ENCODE results near the gene TFB1M. TPM values are rescaled to one million over a fixed set of nuclear protein-coding genes. Genes with fewer than 3 reads are reported as not detected.

TFB1M gene
- total RNA-seq, 1 donor from 2014 or later = 19.1 TPM

- no peak overlapping the region for H3K4me3 Mint-ChIP-seq (ENCODE audit: unreplicated experiment)
- peaks cover 23% of the 10 kb centered on the region for H3K4me1 Mint-ChIP-seq (ENCODE audit: unreplicated experiment)
- H3K27ac Mint-ChIP-seq (ENCODE audit: unreplicated experiment) = no peak overlapping the region
- H3K27me3 Mint-ChIP-seq (ENCODE audit: unreplicated experiment) = no peaks in the 10 kb centered on the region
- peaks cover 7% of the 10 kb centered on the region for H3K36me3 Mint-ChIP-seq (ENCODE audit: unreplicated experiment)
- no peak for TF ChIP-seq CTCF (IDR thresholded peaks at IDR 0.05)
- peaks cover 5% of the 10 kb centered on the region for H3K9me3 Mint-ChIP-seq (ENCODE audit: unreplicated experiment)
- no peak for DNase-seq (ENCODE audit: extremely low spot score, unreplicated experiment)
Observed at GRCh38 chr6:155240905-155241600, 73.2 kb downstream of the TFB1M start.

- no peak for TF ChIP-seq CTCF (IDR thresholded peaks at IDR 0.05)
- Mint-ChIP-seq H3K27ac (ENCODE audit: unreplicated experiment) (no peak overlapping the region), H3K4me1 (ENCODE audit: unreplicated experiment) (peaks cover 11% of the 10 kb centered on the region), H3K4me3 (ENCODE audit: unreplicated experiment) (no peak overlapping the region), H3K36me3 (ENCODE audit: unreplicated experiment) (peaks cover 7% of the 10 kb centered on the region), H3K27me3 (ENCODE audit: unreplicated experiment) (no peaks in the 10 kb centered on the region), H3K9me3 (ENCODE audit: unreplicated experiment) (peaks cover 5% of the 10 kb centered on the region)
- no peak for DNase-seq (ENCODE audit: extremely low spot score, unreplicated experiment)
Observed at GRCh38 chr6:155237613-155238012, 76.7 kb downstream of the TFB1M start.

- H3K27ac Mint-ChIP-seq (ENCODE audit: unreplicated experiment) = no peak overlapping the region
- DNase-seq (ENCODE audit: extremely low spot score, unreplicated experiment) = no peak
- H3K36me3 Mint-ChIP-seq (ENCODE audit: unreplicated experiment) = peaks cover 4% of the 10 kb centered on the region
- H3K4me1 Mint-ChIP-seq (ENCODE audit: unreplicated experiment) = peaks cover 1% of the 10 kb centered on the region
- H3K27me3 Mint-ChIP-seq (ENCODE audit: unreplicated experiment) = no peaks in the 10 kb centered on the region
- no peak for TF ChIP-seq CTCF (IDR thresholded peaks at IDR 0.05)
- H3K4me3 Mint-ChIP-seq (ENCODE audit: unreplicated experiment) = no peak overlapping the region
- H3K9me3 Mint-ChIP-seq (ENCODE audit: unreplicated experiment) = peaks cover 5% of the 10 kb centered on the region
Observed at GRCh38 chr6:155235087-155235486, 79.2 kb downstream of the TFB1M start.

- Mint-ChIP-seq H3K4me3 (ENCODE audit: unreplicated experiment) (no peak overlapping the region), H3K27me3 (ENCODE audit: unreplicated experiment) (no peaks in the 10 kb centered on the region), H3K9me3 (ENCODE audit: unreplicated experiment) (peaks cover 5% of the 10 kb centered on the region), H3K27ac (ENCODE audit: unreplicated experiment) (no peak overlapping the region), H3K36me3 (ENCODE audit: unreplicated experiment) (peaks cover 5% of the 10 kb centered on the region), H3K4me1 (ENCODE audit: unreplicated experiment) (peaks cover 1% of the 10 kb centered on the region)
- no peak for DNase-seq (ENCODE audit: extremely low spot score, unreplicated experiment)
- no peak for TF ChIP-seq CTCF (IDR thresholded peaks at IDR 0.05)
Observed at GRCh38 chr6:155234687-155235086, 79.6 kb downstream of the TFB1M start.

DNA sequence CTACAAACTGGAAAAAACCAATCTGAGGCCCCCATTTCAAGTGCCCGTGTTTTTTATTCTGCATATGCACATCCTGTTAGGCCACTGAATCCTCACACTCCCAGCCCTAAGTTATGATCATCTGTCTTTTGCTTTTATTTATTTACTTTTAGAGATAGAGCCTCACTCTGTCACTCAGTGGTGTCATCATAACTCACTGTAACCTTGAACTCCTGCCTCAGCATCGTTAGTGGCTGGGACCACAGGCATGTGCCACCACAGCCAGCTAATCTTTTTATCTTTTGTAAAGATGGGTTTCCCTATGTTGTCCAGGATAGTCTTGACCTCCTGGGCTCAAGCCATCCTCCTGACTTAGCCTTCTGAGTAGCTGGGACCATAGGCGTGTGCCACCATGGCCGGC, 80.1 kb downstream of the TFB1M start:
- no peak for TF ChIP-seq CTCF (IDR thresholded peaks at IDR 0.05)
- no peak overlapping the region for H3K27ac Mint-ChIP-seq (ENCODE audit: unreplicated experiment)
- H3K36me3 Mint-ChIP-seq (ENCODE audit: unreplicated experiment) = peaks cover 5% of the 10 kb centered on the region
- DNase-seq (ENCODE audit: extremely low spot score, unreplicated experiment) = no peak
- H3K4me1 Mint-ChIP-seq (ENCODE audit: unreplicated experiment) = peaks cover 2% of the 10 kb centered on the region
- no peaks in the 10 kb centered on the region for H3K27me3 Mint-ChIP-seq (ENCODE audit: unreplicated experiment)
- H3K4me3 Mint-ChIP-seq (ENCODE audit: unreplicated experiment) = no peak overlapping the region
- H3K9me3 Mint-ChIP-seq (ENCODE audit: unreplicated experiment) = peaks cover 5% of the 10 kb centered on the region
